HG03159 (cell line): ENCODE measurements around the gene OSCP1.

ENCODE experiments used
- ATAC-seq: cut with Tn5 transposase; IDR thresholded peaks from one replicate; pipeline ENCODE4 v1.9.1; 2021; ENCODE audit warnings: mild to moderate bottlenecking, moderate library complexity; ENCODE audit not compliant: unreplicated experiment

Gene OSCP1

GRCh38 chr1:36448530-36449056, 1.7 kb downstream of the OSCP1 start:
- no peak for ATAC-seq

GRCh38 chr1:36447450-36447849, 2.8 kb downstream of the OSCP1 start:
- no peak for ATAC-seq

- ATAC-seq = no peak
Measured at GRCh38 chr1:36446746-36447145, 3.5 kb downstream of the OSCP1 start.

GRCh38 chr1:36446271-36446670, 4.0 kb downstream of the OSCP1 start:
- ATAC-seq = no peak

GRCh38 chr1:36443297-36443696, 7.0 kb downstream of the OSCP1 start:
- ATAC-seq = no peak

GRCh38 chr1:36442337-36442736, 7.9 kb downstream of the OSCP1 start:
- ATAC-seq = no peak

GRCh38 chr1:36440646-36441045, 9.6 kb downstream of the OSCP1 start:
- ATAC-seq = no peak

- ATAC-seq = no peak
Measured at GRCh38 chr1:36440044-36440443, 10.2 kb downstream of the OSCP1 start.

- ATAC-seq = no peak
Measured at GRCh38 chr1:36438715-36439114, 11.5 kb downstream of the OSCP1 start.

GRCh38 chr1:36436821-36437220, 13.4 kb downstream of the OSCP1 start:
- no peak for ATAC-seq

GRCh38 chr1:36433102-36433501, 17.1 kb downstream of the OSCP1 start:
- ATAC-seq = no peak

GRCh38 chr1:36432616-36433015, 17.6 kb downstream of the OSCP1 start:
- ATAC-seq = no peak

GRCh38 chr1:36425791-36426190, 24.5 kb downstream of the OSCP1 start:
- ATAC-seq = no peak

GRCh38 chr1:36421649-36422048, 28.6 kb downstream of the OSCP1 start:
- no peak for ATAC-seq

GRCh38 chr1:36420836-36421317, 29.4 kb downstream of the OSCP1 start:
- ATAC-seq = no peak

- no peak for ATAC-seq
Measured at GRCh38 chr1:36420409-36420808, 29.8 kb downstream of the OSCP1 start.

GRCh38 chr1:36419569-36419968, 30.7 kb downstream of the OSCP1 start:
- ATAC-seq = no peak

GRCh38 chr1:36419140-36419539, 31.1 kb downstream of the OSCP1 start:
- no peak for ATAC-seq

- no peak for ATAC-seq
Measured at GRCh38 chr1:36417931-36418330, 32.3 kb downstream of the OSCP1 start.

- no peak for ATAC-seq
Measured at GRCh38 chr1:36415661-36416326, 34.5 kb downstream of the OSCP1 start.

GRCh38 chr1:36414384-36414783, 35.9 kb downstream of the OSCP1 start:
- no peak for ATAC-seq

- no peak for ATAC-seq
Measured at GRCh38 chr1:36411674-36412648, 38.3 kb downstream of the OSCP1 start.
